RWPE2 (cell line): ENCODE data around the gene NAA38.

ENCODE experiments used
- ATAC-seq: fragments of 200-7000 bp; cut with Tn5 transposase; 3 replicates; pipeline ENCODE4 v1.9.1; 2021; ENCODE audit warnings: low read depth
- DNase-seq: peaks from one replicate; pipeline ENCODE4 v3.0.0-alpha.2; 2020; ENCODE audit warnings: low spot score
- H3K27ac ChIP-seq: fragments of 450-650 bp; 2 replicates; pipeline ENCODE4 v1.5.1; 2017; ENCODE audit warnings: mild to moderate bottlenecking; ENCODE audit not compliant: poor library complexity, severe bottlenecking
- H3K27me3 ChIP-seq: fragments of 250-450 bp; sonication (Bioruptor Pico); 2 replicates; pipeline ENCODE4 v1.5.1; 2021; ENCODE audit warnings: mild to moderate bottlenecking, moderate library complexity; ENCODE audit not compliant: insufficient read depth, poor library complexity, severe bottlenecking
- H3K36me3 ChIP-seq: fragments of 250-450 bp; sonication (Bioruptor Pico); 2 replicates; pipeline ENCODE4 v1.5.1; 2020; ENCODE audit warnings: low read depth, mild to moderate bottlenecking, moderate library complexity
- H3K4me1 ChIP-seq: fragments of 250-450 bp; sonication (Bioruptor Pico); 2 replicates; pipeline ENCODE4 v1.5.1; 2021; ENCODE audit warnings: mild to moderate bottlenecking, moderate library complexity; ENCODE audit not compliant: insufficient read depth, poor library complexity, severe bottlenecking
- H3K4me3 ChIP-seq: fragments of 250-450 bp; sonication (Bioruptor Pico); 2 replicates; pipeline ENCODE4 v1.5.1; 2021; ENCODE audit warnings: mild to moderate bottlenecking, moderate library complexity; ENCODE audit not compliant: severe bottlenecking
- H3K9me3 ChIP-seq: fragments of 250-450 bp; sonication (Bioruptor Pico); 2 replicates; pipeline ENCODE4 v1.5.1; 2021; ENCODE audit warnings: mild to moderate bottlenecking, moderate library complexity; ENCODE audit not compliant: severe bottlenecking
- TF ChIP-seq, protein P1 (sequence below): fragments of 450-650 bp; IDR thresholded peaks from one replicate; pipeline ENCODE4 v1.5.1; 2017; ENCODE audit warnings: mild to moderate bottlenecking, moderate library complexity; ENCODE audit not compliant: poor library complexity, severe bottlenecking

Gene NAA38, protein sequence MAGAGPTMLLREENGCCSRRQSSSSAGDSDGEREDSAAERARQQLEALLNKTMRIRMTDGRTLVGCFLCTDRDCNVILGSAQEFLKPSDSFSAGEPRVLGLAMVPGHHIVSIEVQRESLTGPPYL

DNA sequence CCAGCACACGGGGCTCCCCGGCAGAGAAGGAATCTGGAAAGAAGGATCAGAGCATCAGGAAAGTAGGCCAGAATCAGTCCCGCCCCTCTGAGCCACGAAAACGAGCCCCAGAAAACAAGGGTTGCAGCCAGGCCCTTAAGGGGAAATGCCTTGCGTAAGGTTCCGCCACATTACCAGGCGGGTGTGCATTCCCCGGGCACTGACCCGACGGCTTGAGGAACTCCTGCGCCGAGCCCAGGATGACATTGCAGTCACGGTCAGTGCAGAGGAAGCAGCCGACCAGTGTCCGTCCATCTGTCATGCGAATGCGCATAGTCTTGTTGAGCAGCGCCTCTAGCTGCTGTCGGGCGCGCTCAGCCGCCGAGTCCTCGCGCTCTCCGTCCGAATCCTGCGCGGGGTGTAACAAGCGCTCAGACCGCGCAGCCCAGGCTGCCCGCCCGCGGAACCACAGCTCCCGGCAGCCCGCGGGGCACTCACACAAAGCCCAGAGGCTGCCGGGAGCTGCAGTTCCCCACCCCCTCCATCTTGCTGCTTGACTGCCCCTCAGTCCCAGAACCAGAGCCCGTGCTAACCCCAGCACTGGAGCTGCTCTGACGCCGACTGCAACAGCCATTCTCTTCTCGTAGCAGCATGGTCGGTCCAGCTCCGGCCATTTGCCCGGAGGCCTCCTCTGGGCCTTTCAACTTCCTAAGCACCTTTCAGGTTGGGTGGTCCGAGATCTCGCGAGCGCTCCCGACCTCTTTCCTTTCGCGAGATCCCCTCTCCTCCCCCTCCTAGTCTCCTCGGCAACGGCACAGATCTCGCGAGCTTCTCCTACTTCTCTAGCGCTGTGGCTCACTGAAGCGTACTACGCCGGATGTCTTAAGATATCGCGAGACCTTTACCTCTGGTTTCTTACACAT is at the start of gene NAA38:
NAA38 (minus strand) TSS at position 749 of the 902 bp plus-strand sequence; CDS start at position 653, 96 bp downstream.
- peak; percentile 85 for ATAC-seq
- Histone ChIP-seq H3K27me3 (no peaks in the 10 kb centered on the region), H3K4me1 (no peaks in the 10 kb centered on the region), H3K27ac (peak within 1 kb of the TSS; percentile 82), H3K4me3 (peak within 1 kb of the TSS; percentile 59), H3K36me3 (peaks cover 34% of the 10 kb centered on the region), H3K9me3 (no peaks in the 10 kb centered on the region)
- DNase-seq: peak; percentile 97
- TF ChIP-seq, protein P1, sequence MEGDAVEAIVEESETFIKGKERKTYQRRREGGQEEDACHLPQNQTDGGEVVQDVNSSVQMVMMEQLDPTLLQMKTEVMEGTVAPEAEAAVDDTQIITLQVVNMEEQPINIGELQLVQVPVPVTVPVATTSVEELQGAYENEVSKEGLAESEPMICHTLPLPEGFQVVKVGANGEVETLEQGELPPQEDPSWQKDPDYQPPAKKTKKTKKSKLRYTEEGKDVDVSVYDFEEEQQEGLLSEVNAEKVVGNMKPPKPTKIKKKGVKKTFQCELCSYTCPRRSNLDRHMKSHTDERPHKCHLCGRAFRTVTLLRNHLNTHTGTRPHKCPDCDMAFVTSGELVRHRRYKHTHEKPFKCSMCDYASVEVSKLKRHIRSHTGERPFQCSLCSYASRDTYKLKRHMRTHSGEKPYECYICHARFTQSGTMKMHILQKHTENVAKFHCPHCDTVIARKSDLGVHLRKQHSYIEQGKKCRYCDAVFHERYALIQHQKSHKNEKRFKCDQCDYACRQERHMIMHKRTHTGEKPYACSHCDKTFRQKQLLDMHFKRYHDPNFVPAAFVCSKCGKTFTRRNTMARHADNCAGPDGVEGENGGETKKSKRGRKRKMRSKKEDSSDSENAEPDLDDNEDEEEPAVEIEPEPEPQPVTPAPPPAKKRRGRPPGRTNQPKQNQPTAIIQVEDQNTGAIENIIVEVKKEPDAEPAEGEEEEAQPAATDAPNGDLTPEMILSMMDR: peak; percentile 57

DNA sequence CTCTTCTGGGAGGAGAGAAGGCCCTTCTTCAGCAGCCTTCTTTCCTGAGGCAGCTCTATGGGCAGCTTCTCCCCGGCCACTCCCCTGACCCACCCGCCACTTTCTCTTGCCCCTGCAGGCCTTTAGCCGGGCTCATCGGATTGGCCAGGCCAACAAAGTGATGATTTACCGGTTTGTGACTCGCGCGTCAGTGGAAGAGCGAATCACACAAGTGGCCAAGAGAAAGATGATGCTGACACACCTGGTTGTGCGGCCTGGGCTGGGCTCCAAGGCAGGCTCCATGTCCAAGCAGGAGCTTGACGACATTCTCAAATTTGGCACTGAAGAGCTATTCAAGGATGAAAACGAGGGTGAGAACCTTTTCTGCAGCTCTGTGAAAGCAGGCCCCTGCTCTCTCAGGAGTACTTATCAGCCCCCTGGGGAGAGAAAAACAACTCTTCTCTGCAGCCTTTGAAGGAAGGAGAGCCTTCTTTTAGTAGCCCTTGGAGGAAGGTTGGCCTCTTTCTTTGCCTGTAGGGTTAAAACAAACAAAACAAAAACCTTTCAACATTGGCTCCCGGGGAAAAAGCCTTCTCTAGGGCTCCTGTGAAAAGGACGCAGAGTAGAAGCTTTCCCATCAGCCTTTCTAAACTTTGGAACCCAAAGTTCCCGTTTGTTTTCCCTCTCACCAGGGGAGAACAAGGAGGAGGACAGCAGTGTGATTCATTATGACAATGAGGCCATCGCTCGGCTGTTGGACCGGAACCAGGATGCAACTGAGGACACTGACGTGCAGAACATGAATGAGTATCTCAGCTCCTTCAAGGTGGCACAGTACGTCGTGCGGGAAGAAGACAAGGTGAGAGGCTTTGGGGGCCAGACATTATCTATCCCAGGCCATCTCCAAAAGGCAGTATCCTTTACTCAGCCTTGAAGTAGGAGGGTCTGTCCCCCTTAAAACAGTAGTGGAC is 46.1 kb upstream of the NAA38 start:
- Histone ChIP-seq H3K4me3 (no peak overlapping the region), H3K9me3 (no peaks in the 10 kb centered on the region), H3K27ac (no peak overlapping the region), H3K27me3 (no peaks in the 10 kb centered on the region), H3K36me3 (peaks cover 90% of the 10 kb centered on the region), H3K4me1 (no peaks in the 10 kb centered on the region)
- DNase-seq: no peak
- TF ChIP-seq, protein P1: no peak
- peak; percentile 33; the same call in 1 of the 3 replicates for ATAC-seq

DNA sequence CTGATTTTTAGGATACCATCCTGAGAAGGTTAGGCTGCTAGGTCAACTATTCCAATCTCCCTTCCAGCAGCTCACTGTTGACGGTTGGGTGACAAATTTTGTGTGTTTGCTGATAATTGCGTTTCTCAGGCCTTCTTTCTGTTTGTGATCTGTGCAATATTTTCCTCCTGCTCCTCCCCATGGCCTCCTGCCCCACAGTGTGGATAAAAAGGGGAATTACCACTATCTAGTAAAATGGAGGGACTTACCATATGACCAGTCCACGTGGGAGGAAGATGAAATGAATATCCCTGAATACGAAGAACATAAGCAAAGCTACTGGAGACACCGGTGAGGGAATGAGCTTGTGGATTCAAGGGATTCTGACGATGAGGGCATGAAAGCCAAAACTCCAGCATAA is 40.4 kb upstream of the NAA38 start:
- DNase-seq: no peak
- H3K27ac ChIP-seq: no peak overlapping the region
- TF ChIP-seq, protein P1: peak; percentile 53
- peaks cover 85% of the 10 kb centered on the region for H3K36me3 ChIP-seq
- ATAC-seq: peak; percentile 61
- no peak overlapping the region for H3K4me3 ChIP-seq
- no peaks in the 10 kb centered on the region for H3K4me1 ChIP-seq
- no peaks in the 10 kb centered on the region for H3K9me3 ChIP-seq
- H3K27me3 ChIP-seq: no peaks in the 10 kb centered on the region

DNA sequence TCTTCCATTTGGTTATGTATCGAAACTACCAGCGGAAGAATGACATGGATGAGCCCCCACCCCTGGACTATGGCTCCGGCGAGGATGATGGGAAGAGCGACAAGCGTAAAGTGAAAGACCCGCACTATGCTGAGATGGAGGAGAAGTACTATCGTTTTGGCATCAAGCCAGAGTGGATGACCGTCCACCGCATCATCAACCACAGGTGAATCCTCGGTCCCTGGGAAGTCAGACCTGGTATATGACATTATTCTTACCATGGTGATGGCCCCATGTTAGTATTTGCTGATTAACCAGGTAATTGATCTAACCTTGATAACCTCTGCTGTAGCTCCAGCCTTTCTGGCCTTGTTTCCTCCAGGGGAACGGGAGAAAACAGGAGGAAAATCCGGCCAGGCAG is 39.7 kb upstream of the NAA38 start:
- TF ChIP-seq, protein P1: no peak
- H3K4me1 ChIP-seq: no peaks in the 10 kb centered on the region
- H3K27me3 ChIP-seq: no peaks in the 10 kb centered on the region
- H3K36me3 ChIP-seq: peaks cover 78% of the 10 kb centered on the region
- no peaks in the 10 kb centered on the region for H3K9me3 ChIP-seq
- DNase-seq (no peak), ATAC-seq (no peak)
- H3K27ac ChIP-seq: no peak overlapping the region
- no peak overlapping the region for H3K4me3 ChIP-seq
